NCI-H2107 (cell line): ENCODE measurements around the gene DHX9.
"Not testable (repeated sequence)": the region's sequence is repeated elsewhere in the genome, so short reads cannot be mapped to it uniquely, and the experiment has no call there.

Experiments
- DNase-seq: peaks from one replicate; lab custom pipeline; 2025; lab: John Stamatoyannopoulos, UW

DHX9 gene

GRCh38 chr1:182889997-182890396, 50.9 kb downstream of the DHX9 start:
- DNase-seq, result no peak

DNA sequence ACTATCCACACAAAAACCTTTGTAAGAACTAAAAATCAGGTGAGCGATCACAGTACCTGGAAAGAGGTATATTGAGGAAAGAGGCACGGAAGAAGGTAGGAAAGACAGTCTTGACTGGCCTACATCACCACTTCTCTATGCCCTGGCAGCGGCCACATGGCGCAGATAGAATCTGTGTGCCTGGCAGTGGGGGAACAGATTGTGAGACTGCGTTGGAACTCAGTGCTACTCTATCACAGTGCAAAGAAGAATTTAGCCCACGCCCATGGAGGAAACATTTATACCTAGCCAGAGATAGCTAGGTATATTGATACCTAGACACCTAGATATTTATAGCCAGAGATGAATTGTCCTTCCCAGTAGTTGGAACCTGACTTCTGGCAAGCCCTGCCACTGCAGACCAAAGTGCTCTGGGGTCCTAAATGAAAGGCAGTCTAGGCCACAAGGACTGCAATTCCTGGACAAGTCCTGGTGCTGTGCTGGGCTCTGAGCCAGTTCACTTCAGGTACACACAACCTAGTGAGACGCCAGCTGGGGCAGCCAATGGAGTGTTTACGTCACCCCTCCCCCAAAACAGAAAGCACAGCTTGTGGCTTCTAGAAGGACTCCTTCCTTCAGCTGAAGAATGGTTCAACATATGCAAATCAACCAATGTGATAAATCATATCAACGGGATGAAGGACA, 51.9 kb downstream of the DHX9 start:
- peak; percentile 58 for DNase-seq

DNA sequence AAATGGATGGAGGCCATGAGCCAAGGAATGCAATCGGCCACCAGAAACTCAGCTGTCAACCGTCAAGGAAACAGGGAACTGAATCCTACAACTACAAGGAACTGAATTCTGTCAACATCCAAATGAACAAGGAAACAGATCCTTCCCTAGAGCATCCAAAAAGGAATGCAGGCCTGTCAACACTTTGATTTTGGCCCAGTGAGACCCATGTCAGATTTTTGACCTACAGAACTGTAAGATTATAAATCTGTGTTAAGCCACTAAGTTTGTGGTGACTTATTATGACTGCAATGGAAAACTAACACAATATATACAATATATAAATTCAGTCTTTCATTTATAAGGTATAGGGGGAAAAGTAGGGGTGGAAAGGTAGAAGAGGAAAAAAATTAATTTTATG, 58.5 kb downstream of the DHX9 start:
- no peak for DNase-seq

DNA sequence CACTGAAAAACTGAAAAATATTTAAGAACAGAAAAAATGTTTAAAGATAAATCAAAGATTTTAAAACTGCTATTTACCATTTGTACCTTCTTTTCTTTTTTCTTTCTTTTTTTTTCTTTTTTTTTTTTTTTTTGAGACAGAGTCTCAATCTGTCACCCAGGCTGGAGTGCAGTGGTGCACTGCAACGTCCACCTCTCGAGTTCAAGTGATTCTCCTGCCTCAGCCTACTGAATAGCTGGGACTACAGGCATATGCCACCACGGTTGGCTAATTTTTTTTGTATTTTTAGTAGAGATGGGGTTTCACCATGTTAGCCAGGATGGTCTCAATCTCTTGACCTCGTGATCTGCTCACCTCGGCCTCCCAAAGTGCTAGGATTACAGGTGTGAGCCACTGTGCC, 62.8 kb downstream of the DHX9 start:
- DNase-seq, result not testable (repeated sequence)

DNA sequence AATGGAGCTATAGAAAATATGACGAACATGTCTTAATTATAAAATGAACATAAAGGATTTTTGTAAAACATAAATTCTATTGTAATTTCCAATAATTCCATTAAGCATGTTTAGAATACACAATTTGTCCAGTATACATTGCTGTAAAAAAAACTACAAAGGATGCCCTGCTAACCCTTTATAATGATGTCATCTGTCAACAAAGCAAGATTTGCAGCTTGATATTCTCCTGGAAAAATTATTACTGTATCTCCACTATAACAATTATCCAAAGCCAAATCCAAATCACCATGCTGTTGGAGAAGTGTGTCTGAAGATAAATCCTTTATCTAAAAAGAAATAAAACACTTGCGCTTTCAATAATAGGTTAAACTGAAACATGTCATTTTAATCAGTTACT, 66.2 kb downstream of the DHX9 start:
- no peak for DNase-seq

DNA sequence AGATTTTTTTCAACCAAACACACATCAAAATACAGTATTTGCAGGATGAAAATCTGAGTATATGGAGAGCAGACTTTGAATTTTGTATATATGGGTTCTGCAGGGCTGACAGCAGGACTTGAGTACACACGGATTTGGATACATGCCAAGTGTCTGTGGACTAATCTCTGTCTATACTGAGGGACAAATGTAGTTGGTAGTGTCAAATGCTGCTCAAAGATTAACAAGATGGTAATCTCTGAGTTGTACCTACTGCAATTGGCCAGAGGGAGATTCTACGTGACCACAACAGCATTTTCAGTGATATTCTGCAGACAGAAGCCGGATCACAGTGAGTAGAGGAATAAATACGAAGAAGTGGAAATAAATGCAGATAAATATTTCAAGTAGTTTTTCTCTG, 70.4 kb downstream of the DHX9 start:
- DNase-seq, result no peak

- peak; percentile 41 for DNase-seq
These were observed 71.0 kb downstream of the DHX9 start for GRCh38 chr1:182910143-182910542.

GRCh38 chr1:182913401-182913800, 74.3 kb downstream of the DHX9 start:
- no peak for DNase-seq

GRCh38 chr1:182917378-182917777, 78.2 kb downstream of the DHX9 start:
- no peak for DNase-seq

DNA sequence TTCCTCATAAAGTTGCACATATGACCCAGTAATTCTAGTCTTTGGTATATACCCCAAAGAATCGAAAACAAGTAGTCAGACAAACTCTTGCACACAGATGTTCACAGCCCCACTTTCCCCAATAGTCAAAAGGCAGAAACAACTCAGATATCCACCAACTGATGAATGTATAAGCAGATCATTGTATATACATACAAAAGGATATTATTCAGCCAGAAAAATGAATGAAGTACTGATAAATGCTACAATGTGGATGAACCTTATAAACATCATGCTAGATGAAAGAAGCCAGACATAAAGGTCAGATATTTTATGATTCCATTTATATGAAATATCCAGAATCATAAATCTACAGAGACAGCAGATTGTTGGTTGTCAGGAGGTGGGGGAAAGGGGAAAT, 86.5 kb downstream of the DHX9 start:
- DNase-seq, result no peak

DNA sequence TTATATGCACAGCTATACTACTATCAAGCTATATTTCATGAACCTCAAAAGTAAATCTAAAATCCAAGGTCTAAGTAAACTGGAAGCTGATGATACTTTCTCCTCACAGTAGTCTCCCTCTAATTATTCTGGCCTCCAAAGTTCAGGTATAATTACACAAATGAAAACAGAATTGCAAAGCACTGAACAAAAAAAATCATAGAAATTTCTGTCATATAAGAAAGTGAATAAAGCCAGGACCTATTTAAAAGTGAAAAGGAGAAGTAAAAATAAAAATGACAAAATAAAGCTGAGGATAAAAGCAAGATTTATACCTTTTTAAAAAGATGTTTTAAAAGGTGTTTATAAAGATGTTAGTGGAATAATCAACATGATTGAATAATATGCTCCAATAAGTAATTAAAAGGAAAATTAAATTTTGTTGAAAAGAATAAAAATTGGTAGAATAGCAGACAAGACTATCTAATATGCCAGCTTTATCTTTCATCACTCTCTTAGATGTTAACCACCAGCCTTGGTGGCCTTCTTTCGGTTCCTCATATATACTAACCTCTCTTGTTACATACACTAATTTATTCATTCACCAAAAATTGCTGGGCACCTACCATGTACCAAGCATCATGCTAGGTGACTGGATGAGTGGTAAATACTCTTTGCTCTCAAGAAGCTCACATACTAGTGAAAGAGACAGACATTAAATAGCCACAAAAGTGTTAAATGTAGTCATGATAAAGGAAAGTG, 88.7 kb downstream of the DHX9 start:
- DNase-seq, result no peak

DNA sequence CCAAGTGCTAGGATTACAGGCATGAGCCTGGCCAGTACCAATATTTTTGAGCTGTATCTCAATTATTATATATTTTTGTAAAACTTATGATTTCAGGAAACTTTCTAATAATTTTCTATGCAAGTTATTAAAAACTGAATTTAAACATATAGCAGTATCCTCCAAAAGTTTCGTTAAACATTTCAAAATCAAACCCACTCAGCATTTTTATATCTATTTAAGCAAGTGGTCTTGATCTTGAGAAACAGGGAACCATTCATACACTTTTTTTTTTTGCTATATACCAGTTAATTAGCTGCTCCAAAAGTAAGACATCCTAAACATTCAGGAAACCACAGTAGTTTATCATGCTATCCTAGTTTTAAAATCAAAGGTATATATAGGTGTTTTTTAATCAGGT, 91.8 kb downstream of the DHX9 start:
- DNase-seq, result no peak

- no peak for DNase-seq
These were observed 96.6 kb downstream of the DHX9 start for GRCh38 chr1:182935716-182936115.
